Stimulated activated CD4-positive, alpha-beta T cell treated with anti-CD3 and anti-CD28 coated beads, Interleukin-1b, Interleukin-23, amount 100 ng/mL, for 24 hours (primary cell): ENCODE measurements around the gene CDH23.

ENCODE experiments used
- DNase-seq, 4 experiments: peaks; one replicate each; pipeline ENCODE4 v3.0.0-alpha.2; 2020; ENCODE audit warnings: low read depth in 4 of 4, low spot score in 1 of 4

CDH23 gene

DNA sequence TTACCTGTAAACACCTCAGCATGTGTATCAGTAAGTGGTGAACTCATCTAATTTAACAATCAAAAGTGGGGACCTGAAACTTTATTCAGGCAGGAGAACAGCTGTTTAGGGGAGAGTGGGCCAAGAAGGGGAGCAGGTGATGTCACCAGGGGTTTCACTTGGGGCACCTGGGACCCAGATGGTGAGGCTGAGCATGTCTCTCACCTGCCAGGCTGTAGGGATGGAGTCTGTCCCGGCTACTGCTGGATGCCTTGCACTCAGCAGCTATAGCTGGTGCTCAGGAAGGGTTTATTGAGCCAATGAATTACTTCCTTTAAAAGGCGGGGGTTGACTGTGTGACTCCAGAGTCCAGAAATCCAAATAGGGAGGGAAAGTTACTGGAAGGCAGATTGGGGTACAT is 23.0 kb downstream of the CDH23 start:
- DNase-seq = no peak

DNA sequence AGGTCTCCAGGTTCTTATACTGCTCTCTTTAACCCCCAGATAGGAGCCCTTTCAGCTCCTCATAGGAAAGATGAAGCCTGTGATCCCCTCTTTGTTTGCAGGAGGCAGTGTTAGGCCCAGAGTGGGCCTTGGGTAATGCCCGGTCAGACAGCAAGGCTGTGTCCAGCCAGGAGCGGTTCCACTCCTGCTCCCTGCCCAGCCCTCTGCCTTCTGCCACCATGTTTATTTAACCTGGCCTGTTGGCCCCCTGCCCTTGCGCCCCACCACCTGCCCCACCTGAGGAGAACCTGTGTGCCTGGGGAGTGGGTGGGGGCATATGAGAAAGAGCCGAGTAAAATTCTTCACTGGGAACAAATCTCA is 24.3 kb downstream of the CDH23 start:
- DNase-seq = no peak

DNA sequence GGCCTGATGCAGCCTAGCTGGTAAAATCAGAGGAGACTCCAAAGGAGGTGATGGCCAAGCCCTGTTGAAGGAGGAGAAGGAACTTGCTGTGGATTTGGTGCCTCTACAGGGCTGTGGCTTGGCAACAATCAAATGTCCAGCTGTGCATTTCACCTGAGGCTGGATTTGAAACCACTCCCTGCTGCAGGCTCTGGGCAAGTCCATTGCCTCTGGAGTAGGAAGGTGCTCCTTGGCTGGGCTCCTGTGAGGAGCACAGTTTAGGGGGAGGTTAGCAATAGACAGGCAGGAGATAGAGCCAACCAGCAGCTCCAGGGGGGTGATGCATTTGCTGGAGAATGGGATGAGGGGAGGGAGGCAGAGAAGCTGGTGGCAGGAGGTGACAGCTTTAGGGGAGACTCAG is 26.5 kb downstream of the CDH23 start:
- no peak for DNase-seq

DNA sequence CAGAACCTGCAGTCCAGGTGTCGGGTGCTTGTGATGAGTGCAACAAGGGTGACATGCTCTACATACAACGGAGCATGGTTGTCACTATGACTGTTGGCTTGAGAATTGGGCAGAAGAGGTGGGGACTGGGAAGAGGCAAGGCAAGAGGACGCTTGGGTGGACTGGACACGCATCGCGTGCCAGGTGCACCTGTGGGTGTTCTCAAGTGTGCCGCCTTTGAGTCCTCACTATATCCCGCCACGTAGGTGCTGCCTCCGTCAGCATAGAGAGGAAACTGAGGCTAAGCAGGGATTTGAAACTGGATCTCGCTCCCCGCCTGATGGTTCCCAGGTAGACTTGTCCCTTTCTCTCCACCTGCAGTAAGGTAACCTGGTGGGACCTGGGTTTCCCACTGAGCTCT is 27.2 kb downstream of the CDH23 start:
- no peak for DNase-seq

DNA sequence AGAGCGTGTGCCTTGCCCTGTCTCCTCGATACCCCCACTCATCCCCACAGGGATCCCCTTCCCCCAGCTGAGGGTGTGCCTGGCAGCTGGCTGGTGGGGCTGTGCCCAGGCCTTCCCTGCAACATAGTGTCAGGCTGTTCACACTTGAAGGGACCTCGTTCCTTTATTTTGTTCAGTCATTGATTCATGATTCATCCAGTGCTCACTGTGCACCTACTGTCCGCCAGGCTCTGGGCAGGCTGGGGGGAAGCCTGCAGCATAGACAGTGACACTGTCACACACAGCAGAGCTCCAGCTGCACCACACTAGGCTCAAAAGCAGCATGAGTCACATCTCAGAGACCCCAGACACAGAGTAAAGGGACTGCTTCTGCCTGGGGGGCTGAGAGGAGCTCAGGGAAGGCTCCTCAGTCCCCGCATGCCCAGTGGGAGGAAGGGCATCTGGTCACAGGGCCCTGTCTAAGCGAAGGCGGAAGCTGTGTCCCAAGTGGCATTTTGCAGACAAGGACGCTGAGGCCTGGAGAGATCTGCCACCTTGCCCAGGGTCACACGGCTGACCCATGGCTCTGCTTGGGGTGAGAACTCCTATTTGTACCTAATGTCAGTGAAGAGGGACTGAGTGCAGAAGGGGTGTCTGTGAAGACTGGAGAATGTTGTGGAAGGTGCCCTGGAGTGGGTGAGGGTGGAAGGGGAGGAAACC is 27.9 kb downstream of the CDH23 start:
- DNase-seq = no peak

DNA sequence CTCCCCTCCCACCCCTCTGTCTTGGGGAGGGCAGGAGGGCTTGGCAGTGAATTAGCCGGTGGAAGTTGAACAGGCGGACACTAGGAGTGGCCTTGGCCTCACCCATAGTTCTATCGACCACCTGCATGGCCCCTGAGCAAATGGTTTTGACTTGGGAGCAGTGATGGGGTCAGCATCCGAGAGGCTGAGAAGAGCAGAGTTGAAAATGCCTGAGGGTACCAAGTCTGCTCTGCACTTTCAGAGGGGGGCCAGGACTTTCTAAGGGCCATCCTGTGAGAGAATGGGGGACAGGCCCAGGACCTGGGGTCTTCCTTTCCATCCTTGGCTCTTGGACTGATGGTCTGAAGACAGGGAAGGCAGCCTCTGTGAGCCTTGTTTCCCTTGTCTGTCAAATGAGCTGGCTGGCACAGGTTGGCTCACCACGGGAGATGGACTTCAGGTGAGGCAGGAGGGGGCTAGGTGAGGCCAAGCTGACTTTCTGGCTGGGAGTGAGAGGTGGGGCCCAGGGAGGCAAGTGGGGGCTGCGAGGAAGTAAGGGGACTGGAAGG is 29.4 kb downstream of the CDH23 start:
- DNase-seq = no peak

DNA sequence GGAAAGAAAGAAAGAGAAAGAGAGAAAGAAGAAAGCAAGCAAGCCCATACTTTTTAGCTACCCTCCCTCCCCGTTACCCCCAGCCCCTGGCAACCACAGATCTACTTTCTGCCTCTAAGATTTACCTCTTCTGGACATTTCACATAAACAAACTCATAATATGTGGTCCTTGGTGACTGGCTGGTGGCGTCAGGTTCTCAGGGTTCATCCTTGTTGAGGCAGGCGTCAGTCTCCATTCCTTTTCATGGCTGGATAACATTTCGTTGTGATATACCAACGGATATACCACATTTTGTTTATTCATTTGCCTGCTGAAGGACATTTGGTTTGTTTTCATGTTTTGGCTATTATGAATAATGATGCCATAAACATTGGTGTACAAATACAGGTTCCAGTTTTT is 30.5 kb downstream of the CDH23 start:
- DNase-seq = no peak

DNA sequence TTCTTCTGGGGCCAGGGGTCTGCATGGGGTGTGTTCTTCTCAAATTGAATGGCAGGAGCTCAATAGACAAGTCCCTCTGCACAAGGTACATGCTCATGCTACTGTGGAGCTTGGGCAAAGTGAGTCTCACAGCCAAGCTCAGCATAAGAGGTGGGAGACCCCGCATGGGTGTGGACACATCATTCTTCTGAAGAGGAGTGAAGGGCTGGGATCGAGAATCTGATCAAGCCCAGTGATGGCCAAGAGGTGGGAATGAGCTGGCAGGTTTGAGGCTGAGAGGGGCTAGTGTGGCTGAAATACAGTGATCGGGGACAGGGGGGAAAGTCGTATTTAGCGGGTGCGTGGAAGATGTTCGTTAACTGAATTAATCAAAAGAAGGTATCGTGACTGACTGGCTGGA is 32.6 kb downstream of the CDH23 start:
- no peak for DNase-seq

DNA sequence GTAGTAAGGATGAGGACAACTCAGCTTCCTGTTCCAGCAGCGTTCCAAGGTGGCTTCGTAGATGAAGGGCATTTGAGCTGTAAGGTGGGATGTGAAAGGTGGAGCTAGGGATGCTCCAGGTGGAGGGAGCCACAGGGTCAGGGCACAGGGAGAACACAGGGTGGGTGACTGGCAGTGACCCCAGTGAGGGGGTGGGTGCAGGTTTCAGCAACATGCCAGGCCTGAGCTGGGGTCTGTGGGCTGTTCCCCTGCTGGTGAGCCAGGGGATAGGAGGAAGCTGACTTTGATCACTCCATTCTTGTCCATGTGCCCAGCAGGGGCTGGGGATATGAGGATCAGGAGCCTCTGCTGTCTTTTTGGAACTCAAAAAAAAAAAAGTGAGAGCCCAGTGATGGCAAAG is 33.2 kb downstream of the CDH23 start:
- DNase-seq = no peak

DNA sequence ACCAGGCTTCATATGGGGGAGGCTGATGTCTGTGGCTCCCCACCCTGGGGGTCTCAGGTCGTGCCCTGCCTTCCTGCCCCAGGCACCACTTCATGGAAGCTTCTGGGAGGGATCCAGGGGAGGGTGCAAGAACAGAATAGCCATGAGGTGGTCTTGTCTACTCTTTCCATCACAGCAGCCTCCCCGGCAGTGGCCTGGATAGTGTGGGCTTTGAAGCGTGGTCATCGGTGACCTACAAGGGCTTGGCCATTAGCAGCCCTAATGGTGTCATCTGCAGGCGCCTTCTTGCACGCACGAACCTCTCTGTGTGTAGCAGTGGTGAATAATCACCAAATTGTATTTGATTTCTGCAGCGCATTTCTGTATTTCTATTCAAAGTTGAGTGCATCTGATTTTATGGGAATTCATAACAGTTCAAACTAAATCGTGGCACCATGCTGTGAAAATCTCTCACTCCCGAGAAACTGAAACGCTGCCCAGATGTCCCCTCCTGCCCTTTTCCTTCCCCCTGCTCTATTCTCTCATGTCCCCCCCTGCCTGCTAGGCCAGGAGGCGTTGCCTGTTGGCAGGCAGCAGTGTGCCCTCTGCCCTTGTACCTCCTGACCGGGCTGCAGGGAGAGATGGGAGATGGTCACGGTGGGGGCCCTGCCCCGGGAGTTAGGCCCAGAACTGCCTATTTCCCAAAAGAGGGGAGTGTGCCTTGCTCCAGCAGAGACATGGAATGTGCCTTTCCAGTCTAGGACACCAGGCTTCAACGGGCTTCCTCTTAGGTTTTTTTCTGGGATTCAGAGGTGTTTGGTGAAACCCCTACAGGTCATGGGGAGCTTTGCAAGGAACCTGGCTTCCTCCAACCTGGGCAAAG is 34.8 kb downstream of the CDH23 start:
- DNase-seq = no peak

DNA sequence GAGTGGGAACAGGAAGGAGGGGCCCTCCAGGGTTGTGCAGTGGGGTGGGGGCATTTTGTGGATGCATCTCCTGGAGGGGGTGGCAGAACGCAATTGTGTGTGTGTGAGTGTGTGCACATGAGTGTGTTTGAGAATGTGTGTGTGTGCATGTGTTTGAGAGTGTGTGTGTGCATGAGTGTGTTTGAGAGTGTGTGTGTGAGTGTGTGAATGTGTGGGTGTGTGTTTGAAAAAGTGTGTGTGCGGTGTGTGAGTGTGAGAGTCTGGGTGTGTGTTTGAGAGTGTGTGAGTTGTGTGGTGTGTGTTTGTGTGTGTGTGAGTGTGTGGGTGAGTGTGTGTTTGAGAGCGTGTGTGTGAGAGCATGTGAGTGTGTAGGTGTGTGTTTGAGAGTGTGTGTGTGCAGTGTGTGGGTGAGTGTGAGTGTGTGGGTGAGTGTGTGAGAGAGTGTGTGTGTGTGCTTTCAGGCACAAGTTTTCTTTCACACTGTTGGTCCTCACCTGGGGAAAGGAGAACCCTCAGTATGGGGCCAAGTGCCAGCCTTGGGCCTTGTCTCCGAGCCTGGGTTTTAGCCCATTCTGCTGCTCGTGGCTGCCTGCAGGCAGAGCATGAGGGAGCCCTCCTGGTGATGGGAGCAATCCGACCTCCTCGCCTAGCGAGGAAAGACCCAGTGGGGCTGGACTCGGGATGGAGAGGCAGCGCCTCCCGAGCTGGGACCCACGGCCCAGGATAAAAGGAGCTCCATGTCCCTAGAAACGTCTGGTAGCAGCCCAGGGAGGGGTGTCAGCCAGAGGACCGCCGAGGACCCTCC is 35.6 kb downstream of the CDH23 start:
- no peak for DNase-seq

DNA sequence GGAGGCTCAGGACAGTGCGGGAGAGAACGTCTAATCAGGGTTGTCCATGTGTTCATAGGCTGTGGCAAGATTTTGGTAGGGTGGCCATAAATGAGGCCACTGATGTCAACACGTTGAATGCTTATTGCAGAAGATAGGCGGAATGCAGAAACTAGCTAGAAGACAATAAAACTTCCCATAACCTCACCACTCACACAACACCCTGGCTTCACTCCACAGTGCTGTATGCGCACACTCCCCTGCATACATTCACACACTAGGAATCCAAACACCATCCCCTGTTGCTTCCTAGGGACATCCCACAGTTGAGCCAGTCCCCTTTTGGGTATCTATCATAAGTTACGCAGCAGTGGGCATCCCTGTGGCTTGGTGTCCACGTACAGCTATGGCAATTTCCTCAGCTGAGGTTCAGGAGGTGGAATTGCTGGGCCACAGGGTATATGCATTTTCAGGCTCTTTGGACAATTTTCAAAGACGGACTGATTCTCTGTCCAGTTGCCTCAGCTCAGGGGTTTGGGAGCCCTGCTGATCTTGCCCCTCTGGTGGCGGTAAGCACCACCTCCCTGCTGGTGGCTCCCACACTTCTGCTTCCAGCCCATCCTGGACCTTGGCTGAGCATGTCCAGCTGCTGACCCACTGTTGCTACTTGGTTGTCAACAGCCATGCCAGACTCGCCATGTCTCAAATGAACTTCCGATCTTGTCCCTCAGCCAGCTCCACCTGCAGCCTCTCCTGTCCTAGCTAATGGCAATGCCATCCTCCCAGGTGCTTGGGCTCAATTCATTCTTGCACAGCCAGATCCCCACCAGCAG is 36.4 kb downstream of the CDH23 start:
- no peak for DNase-seq

DNA sequence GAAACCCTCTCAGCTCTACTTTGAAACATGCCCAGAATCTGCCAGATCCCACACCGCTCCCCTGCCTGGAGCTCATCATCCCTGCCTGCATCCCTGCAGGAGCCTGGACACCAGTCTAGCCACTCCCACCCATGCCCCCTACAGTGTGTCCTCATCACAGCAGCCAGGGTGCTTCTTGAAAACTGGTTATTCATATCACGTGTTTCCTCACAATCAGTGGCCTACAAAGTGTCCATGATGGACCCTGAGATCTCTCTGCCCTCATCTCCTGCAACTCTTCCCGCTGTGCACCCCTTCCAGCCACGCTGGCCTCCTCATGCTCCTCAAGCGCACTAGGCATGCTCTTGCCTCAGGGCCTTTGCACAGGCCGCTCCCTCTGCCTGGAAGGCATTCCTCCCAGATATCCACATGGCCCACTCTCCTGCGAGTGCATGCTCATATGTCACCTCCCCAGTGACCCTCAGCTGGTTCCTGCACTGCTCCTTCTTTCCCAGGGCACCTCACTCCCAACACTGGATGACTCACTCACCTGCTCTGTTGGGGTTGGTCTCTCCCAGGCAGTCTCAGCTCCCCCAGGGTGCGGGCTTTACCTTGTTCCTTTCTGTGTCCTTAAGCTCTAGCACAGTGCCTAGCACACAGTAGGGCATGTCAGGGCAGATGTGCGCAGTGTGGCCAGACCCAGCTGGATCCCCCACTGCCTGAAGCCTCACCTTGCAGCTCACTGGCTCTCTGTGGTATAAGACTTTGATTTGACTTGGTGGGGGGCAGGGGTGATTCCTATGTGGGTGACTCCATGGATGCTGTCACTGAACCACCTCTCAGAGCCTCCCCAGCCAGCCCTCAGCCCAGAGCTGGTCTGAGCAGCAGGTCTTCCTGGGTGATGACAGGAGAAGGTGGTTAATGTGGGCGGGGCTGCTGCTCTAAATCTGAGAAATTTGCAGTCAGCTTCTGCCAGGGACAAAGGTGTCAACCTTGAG is 37.3 kb downstream of the CDH23 start:
- no peak for DNase-seq

DNA sequence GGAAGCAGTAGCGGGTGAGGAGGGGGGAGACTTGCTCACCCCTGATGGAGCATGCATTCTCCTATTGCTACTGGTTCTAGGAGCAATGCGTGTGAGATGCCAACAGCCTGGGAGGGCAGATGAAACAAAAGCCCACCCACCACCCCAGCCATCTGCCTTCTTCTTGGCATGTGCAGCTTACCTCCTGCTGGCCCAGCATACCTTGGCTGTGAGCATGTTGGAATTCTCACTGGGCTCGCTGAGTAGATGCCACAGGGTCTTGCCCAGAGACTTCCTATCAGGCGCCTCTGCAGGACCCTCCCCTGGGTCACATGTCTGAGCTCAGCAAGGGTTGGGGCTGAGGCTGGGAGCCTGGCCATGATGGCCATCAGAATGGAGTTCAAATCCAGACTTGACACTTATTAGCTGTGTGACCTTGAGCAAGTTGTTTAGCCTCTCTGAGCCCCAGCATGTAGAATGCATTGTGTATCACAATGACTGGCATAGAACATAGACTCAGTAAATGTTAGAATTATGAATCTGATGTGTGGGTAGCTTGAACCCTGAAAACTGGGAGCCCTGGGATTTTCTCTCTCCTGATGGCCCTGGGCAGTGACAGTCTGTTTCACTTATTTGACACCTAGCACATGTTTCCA is 38.2 kb downstream of the CDH23 start:
- no peak for DNase-seq

DNA sequence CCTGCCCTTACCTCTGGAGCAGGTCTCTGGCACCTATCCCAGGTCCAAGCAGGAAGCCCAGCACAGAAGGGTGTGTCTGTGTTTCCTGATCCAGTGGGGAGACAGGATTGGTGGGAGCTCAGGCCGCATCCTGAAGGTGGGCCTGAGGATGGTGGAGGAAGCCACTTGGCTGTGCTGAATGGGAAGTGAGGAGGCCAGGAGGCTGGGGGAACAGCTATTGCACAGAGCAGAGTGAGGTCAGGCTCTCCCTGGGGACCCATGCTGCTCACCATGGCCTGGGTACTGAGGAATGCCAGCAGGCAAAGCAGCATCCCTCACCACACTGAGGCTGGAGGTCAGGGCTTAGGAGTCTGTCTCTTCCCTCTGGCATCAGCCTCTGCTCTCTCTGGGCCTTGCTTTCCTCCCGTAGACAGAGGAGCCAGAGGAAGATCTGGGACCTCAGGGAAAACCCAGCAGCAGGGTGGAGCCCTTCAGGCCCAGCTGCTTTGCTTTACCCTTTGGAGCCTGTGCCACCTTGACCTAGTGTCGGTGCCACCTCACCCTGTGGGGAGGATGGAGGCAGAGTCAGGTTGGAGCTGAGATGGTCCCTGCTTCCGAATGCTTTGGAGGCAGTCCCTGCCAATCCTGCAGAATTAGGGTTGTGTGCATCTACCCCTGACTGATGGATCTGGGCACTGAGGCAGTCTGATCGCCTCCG is 39.0 kb downstream of the CDH23 start:
- no peak for DNase-seq

DNA sequence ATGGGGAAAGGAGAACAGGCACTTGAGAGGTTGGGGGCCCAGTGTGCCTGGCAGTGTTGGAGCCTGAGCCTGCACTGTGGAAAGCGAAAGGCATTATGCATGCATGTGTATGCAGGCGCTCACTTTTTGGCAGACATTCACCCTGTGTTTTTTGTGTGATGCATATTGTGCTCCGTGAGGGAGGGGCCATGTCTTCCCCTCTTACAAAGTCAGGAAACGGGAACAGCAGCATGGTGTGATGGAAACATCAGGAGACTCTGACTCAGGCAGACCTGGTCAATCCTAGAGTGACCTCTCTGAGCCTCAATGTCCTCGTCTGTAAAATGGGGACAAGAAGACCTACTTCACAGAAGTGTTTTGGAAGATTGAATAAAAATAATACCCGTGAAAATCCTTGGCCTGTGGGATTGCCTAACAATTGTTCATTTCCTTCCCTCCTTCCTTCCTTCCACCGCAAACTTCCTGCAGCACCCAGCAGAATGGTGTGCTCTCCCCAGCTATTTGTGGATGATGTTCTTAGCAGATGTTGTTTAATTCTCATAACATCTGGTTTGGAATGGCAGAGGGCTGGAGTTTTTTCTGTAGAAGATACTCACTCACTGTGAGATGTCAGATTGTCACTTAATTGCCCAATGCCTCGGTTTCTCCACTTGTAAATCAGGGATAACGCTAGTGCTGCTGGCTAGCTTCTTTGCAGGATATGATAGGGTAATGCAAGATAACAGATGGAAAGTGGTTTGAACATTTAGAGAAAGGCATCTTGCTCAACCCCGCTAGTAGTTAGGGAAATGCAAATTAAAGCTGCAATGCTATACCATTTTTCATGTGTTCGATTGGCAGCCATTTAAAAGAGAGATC is 39.8 kb downstream of the CDH23 start:
- DNase-seq = no peak

DNA sequence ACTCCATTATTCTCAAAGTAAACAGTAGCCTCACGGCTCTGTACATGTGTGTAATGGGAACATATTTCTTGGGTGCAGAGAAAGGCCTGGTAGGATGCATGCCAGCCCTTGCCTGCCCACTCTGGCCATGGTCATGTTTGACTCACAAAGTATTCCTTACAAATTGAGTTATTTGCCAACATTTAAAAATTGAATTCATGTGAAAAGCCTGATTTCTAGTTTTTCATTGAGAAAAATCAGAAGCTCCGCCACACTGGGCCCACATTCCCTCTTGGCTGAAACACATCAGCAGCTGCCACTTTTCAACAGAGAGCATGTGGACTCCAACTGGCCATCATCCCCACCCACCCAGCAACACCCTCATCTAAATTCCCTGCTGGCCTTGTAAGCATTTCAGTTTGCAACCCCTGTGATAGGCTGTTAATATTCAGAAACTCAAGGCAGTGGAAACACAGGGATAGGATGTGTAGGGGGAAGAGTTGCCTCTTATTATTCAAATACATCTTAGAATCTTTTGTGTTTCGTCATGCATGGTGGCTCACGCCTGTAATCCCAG is 40.9 kb downstream of the CDH23 start:
- no peak for DNase-seq
